ENCODE results near the gene FREM3. TPM values are rescaled to one million over a fixed set of nuclear protein-coding genes. Genes with fewer than 3 reads are reported as not detected.

The FREM3 gene
- total RNA-seq, 1 experiment from 2014 or later, result not detected

DNA sequence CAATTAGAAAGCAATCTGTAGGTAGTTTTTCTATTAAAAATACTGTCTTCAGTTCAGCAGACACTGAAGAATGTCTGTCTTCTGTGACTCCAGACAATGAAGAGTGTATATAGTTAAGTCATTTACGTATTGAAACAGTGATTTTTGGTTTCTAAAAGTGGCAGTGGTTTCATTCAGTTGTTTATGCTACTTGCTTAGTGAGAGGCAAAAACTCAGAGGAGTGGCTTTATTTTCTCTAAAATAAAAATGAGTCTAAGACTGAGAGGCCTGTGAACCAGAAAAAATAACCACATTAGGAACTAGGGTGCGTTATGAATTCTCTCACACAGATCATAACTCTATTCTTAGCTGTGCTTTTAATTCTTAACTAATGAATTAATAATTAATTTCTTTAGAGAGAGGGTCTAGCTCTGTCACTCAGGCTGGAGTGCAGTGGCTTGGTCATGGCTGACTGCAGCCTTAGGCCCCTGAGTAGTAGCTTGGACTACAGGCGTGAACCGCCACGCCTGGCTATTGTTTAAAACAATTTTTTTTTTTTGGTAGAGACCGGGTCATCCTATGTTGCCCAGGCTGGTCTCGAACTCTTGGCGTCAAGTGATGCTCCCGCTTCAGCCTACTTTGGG is 31.4 kb downstream of the FREM3 start:
- DNase-seq (ENCODE audit: low read depth), result no peak

DNA sequence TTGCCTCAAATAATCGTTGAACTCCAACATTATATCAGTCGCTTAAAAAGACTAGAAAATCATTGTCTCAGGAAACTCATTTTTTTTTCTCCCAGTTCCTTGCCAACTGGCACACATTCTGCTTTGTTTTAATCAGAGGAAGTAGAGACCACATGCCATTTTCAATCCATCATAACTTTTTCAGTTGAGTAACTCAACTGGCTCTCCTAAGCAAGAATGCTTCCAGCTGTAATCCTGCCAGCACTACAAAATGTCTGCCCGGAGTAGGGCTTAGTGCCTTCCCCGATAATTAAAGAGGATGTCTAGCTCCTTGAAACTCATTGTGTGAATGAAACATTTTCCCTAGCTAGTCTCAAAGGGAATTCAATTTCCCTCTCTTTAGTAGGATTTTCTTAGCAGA is 33.0 kb downstream of the FREM3 start:
- peak; percentile 35 for DNase-seq (ENCODE audit: low read depth)

DNA sequence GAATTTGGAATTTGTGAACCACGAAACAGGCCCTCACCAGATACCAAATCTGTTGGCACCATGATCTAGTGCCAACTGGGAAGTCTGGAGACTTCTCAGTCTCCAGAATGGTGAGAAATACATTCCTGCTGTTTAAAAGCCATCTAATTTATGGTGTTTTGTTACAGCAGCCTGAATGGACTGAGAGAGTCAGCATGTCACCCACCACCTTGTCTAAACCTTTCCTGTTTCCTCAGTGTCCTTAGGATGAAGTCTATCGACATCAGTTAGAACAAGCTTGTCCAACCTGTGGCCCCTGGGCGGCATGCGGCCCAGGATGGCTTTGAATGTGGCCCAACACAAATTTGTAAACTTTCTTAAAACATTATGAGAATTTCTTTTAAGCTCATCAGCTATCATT is 42.1 kb downstream of the FREM3 start:
- DNase-seq (ENCODE audit: low read depth), result no peak

DNA sequence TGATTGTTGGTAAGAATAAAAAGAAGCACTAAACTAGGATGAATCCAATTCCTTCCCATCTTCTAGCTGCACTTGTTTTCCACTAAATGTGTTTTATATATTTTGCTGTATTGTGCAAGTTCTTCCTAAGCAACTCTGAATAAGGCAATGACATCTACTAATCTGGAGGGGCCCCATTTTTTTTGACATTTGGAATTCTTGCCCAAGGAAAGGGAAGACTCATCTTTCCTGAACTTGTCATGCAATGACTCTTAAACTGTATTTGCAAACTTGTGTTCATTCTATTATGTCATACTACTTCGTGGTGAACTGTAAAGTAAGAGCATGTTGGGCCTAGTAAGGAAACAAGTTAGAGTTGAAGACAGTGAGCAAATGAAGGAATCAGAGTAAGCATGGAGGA is 45.9 kb downstream of the FREM3 start:
- DNase-seq (ENCODE audit: low read depth), result no peak

DNA sequence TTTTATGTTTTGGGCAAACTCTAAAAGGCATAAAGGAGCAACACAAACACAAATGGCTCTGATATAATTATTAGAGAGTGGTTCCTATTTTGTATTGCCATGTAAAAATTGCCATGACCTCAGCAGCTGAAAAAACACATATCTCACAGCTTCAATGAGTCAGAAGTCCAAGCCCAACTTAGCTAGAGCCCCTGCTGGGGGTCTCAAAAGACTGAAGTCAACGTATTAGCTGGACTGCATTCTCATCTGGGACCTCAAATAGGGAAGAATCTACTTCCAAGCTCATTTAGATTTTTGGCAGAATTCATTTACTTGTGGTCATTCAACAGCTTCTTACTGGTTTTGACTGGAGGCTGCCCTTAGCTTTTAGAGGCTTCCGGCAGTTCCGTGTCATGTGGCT is 47.4 kb downstream of the FREM3 start:
- peak; percentile 1 for DNase-seq (ENCODE audit: low read depth)

DNA sequence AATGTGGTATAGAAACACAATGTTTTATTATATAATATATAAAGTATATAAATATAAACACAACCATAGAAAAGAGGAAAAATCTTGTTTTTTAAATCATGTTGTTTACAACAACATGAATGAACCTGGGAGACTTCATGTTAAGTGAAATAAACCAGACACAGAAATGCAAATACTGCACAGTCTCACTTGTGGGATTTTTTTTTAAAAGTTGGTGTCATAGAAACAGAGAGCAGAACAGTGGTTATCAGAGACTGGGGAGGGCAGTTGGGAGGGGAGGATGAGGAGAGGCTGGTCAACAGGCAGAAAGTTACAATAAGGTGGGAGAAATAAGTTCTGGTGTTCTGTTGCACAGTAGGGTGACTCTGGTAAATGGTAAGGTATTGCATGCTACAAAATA is 57.1 kb downstream of the FREM3 start:
- DNase-seq (ENCODE audit: low read depth), result no peak

DNA sequence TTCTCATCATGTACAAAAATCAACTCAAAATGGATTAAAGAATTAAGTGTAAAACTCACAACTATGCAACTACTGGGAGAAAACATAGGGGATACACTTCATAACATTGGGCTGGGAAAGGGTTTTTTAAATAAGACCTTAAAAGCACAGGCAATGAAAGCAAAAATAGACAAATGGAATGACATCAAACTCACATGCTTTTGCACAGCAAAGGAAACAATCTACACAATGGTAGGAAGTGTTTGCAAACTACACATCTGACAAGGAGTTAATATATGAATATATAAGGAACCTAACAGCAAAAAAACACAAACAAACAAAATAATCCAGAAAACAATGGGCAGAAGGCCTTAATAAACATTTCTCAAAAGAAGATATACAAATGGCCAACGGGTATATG is 57.9 kb downstream of the FREM3 start:
- no peak for DNase-seq (ENCODE audit: low read depth)

DNA sequence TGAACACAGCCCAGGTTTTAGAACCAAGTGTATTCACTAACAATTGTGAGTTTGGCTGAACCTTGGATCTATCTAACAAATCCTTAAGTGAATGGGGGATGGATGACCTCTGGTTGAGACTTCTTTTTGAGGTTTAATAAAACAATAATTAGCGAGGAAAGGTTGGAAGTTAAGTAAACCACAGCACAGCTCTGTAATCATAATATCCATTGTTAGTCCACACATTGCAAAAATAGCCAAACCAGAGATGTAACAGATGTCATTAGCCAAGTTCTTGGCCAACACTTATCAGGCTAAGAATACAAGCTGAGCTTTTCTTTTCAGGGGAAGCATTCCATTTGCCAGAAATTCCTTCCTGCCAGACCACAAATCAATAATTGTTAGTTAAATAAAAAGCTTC is 59.1 kb downstream of the FREM3 start:
- no peak for DNase-seq (ENCODE audit: low read depth)

DNA sequence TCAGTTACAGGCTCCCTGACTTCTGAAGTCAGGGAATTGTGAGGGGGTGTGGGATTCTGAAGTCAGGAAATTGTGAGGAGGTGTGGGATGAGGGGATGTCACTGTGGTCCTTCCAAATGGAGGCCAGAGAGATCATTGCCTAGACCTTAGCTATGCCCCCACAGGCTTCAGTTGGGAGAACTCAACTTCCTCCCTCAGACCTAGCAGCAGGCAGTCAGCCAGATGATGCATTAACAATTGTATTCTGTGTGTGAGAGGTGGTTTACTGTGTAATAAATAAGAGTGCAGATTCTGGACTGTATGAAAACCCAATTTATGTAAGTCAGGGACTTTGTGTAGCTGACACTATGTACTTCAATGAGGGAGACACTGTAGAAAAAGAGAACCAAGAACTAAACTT is 65.7 kb downstream of the FREM3 start:
- DNase-seq (ENCODE audit: low read depth), result no peak

DNA sequence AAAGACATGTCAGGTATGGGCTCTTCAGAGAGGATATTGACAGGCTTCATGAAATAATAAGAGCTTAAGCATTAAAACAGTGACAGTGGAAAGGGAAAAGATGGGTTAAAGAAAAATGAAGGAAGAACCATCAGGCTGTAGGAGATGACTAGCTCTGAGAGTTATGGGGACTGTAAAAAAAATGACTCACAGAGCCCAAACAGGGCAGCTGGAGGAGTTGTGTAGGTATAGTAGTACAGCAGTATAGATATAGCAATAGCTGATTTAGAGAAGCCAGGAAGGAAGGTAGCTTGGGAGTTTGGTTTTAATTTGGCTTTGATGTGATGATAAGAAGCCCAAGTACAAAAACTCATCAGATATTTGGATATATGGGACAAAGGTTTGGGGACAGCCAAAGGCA is 66.6 kb downstream of the FREM3 start:
- no peak for DNase-seq (ENCODE audit: low read depth)

DNA sequence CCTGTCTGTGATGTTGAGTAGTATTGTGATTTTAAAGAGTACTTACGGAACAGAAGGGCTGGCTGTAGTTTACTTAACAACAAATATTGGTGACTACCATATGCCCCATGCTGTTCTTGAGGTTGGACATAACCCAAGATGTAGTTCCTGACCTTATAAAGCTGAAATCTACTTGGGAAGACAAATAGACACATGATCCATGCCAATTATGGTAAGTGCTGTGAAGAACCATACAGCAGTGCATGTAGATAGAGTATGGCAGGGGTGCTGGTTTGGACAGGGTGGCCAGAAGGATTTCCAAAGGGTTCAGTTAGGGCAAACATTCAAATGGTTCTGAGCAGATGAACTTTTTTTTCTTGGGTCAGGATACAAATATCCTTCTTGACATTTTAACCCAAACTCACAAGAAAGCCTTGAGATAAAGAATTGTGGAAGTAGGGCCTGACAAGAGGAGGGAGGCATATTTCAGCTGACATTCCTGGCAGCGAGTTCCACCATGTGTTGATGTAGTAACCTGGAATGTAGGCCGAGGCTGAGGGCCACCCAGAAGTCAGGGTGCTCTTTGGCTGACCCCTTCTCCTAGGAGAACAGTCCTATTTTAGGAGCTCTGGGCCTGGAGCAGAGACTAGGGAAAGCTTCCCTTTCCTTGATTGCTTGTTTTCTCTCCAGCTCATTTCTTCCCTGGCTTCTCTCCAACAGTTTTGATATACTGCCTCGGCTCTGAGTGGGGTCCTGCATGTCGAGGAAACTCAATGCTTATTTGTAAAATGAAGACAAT is 74.2 kb downstream of the FREM3 start:
- no peak for DNase-seq (ENCODE audit: low read depth)

DNA sequence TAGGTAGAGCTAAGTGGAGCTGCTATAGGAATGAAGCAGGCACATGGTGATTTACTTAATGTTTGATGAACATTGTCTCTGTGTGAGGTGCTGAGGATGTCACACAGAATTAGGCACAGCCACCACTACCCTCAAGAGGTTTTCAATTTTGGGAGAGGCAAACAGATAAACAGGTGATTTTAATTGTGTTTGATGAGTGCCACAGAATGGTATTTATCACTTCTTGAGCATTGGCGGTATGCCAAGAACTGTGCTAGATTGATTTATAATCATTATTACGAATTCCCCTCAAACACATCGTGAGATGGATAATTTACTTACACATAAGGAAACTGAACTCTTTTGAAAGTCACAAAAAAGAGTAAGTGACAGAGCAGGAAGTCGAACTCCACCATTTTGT is 74.8 kb downstream of the FREM3 start:
- DNase-seq (ENCODE audit: low read depth), result no peak

DNA sequence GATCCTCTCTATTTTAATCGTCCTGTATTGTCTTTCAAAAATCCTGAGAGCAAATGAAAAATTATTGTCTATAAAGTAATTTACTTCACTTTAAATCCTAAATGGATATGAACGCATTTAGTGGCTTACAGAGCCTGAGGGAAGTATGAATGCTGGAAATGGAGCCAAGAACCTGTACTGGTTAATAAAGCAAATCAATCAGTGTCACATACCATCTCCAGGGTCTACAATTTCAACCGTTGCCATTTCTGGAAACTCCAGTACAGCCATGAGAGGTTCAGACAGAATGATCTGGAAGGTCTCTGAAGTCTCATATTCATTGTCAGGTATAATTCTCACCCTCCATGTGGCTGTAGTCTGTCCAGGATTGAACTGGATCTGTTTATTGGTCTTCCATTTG is 76.6 kb downstream of the FREM3 start:
- DNase-seq (ENCODE audit: low read depth), result no peak

DNA sequence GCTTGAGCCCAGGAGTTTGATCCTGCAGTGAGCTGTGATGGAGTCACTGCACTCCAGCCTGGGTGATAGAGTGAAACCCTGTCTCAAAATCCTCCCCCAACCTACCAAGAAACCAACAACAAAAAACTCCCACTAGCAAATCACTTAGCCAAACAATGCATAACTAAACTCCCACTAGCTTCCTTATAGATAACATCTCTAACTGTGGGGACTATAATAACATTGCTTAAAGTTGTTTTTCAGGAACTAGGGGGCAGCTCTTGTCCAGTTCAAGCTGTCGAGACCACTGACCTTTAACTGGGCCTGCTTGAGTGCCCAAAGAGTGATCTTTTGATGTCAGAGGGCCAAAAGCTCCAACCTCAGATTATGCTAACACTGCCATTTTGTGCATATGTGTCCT is 81.7 kb downstream of the FREM3 start:
- no peak for DNase-seq (ENCODE audit: low read depth)

DNA sequence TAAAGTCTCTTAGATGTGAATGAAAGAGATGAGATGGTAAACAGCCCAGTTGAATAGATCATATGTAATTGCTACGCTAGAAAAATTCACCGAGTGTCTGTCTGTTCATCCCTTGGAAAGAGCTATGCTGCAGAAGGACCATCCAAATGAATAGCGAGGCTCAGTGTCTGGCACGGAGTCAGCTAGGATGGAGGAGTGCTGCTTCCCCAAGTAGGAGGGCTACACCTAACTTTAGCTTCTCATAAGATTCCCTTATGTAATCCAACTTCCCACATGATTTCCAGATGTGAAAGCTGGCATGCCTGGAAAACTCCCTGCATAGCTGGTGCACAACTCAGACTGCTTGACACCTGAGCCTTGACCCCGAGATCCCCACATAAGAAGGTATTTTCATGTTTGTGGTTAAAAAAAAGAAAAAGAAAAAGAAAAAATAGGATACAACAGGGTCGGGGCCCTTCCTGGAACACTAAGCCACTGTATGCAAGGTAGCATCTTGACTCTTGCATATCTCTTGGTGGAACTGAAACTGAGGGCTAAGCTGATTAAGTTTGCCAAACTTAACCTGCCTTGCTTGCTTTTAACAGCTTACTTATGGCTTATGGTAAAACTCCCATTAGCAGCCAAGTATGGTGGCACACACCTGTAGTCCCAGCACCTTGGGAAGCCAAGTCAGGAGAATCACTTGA is 82.3 kb downstream of the FREM3 start:
- DNase-seq (ENCODE audit: low read depth), result no peak

DNA sequence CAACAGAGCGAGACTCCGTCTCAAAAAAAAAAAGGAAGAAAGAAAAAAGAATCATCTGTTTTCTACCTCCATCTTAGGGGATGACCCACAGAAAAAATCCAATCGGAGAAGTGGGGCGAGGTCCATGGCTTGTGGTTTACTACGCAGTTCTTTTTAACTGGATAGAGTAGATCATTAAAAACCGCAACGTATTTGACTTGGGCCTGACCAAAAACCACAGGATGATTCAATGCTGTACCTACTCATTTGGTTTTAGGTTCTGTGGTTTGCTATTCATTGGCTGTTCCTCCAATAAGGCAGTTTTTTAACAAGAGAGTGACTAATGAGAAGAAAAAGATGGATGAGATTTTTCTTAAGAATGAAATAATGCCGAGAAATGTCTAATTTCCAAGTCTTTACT is 83.7 kb downstream of the FREM3 start:
- DNase-seq (ENCODE audit: low read depth), result peak; percentile 72

DNA sequence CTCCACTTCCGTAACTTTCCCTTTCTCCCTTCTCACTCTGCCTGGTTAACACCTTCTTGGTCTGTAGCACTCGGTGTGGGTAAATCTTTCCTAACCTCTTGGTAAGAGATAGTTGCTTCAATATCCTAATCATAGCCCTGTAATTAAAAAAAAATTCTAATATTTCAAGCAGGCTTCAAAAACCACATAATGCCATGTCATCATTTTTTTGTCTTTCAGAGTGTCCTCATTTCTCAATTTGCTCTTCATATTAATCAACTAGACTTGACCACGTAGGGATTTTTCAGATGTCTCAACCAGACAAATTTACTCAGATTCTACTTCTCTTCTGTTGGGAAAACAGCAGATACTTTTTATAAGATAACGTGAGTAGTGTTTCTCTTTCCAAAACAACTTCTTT is 91.0 kb downstream of the FREM3 start:
- no peak for DNase-seq (ENCODE audit: low read depth)

DNA sequence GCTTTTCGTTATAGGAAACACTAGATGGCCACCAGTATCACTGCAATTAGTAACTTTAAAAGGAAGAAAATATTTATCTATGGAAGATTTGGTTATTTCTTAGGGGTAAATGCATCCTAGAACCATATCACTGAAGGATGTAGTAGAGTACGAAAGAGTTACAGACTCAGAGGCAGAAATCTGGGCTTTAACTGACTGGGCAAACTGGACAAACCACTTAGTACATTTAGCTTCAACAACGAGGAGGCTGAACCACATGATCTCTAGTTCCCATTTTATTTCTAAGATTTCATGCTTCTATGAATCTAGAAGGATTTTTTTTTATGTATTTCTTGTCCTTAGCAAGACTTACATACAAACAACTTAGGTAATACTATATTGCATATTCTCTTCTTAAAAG is 94.0 kb downstream of the FREM3 start:
- no peak for DNase-seq (ENCODE audit: low read depth)

DNA sequence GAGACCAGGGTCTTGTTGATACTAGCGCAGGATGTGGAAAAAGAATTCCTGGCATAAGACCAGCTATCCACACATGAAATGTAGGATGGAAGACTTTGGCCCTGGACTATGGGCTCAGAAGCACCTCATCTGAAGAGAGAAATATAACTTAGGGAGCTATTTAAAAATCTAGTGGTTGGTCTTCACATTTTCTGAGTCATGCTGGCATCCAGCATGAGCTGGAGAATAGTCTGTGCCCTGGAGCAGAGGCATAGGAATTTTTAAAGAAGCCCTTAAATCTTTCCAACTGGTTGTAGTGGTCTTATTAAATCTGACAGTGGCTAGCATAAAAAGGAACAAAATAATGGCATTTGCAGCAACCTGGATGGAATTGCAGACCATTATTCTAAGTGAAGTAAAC is 100.6 kb downstream of the FREM3 start:
- DNase-seq (ENCODE audit: low read depth), result no peak

DNA sequence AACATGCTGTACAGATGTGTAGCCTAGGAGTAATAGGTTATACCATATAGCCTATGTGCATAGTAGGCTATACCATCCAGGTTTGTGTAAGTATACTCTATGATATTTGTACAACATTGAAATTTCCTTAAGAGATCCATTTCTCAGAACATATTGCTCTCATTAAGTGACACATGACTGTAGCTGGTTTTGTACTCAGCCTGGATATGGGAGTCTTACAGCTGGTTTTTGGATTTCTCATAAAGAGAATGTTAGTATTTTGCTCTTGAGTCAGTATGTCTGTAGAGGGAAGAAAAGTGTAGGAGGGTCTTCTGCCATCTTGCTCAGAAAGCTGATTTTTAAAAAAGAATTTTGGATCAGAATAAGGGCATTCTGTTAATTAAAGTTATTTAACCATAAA is 101.7 kb downstream of the FREM3 start:
- DNase-seq (ENCODE audit: low read depth), result no peak

DNA sequence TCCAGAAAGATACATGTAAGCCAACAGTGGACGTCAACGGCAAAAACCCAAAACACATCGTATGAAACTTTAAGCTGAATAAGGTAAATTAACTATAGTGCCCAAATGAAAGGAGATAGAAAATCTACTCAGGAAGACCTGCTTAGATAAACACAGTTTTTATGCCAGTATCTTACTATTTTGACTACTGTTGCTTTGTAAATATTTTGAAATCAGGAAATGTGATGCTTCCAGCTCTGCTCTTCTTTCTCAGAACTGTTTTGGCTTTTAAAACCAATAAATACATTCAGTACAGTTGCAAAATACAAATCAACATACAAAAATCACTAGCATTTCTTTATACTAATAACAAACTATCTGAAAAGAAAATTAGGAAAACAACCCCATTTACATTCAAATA is 103.2 kb downstream of the FREM3 start:
- no peak for DNase-seq (ENCODE audit: low read depth)

DNA sequence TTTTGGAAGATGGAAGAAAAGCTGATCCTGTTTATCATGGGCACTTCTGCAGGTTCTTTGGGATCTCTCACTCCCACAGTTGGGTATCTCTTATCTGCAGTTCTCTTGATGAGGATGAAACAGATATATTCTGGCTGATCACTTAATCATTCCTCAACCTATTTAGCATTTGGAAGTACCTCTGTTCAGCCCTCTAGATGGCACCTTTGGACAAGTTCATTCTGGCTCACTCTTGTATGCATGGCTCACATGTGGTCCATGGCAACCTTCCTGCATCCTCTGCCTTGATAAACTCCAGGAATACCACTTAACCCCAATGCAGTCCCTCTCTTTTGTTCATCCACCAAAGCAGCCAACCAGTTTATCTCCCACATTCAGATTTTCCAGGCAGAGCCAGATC is 112.8 kb downstream of the FREM3 start:
- DNase-seq (ENCODE audit: low read depth), result peak; percentile 4

DNA sequence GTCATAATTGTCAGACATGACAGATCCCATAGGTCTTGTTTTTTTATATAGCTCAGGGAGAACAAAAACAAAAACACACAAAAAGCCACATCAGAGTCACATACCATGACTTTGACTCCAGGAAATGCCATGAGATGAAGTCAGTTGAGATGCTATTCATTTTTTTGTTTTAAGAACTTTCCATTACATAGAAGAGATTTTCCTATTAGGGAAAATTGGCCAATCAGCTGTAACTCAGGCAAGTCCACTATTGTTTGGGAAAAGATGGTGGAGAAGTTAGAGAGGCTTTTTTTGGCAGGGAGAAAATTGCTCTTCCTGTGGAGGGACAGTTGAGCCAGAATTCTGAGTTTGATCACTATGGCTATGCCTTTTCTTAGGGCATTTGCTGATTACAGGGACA is 114.4 kb downstream of the FREM3 start:
- DNase-seq (ENCODE audit: low read depth), result no peak
